ENCODE measurements around the gene RDH8. TPM values are rescaled to one million over a fixed set of nuclear protein-coding genes. Genes with fewer than 3 reads are reported as not detected.
"Not testable (repeated sequence)": the region's sequence is repeated elsewhere in the genome, so short reads cannot be mapped to it uniquely, and the experiment has no call there.

Gene RDH8
- total and polyA plus RNA-seq, 2 donors (not counting 1 experiment from before 2014, with no cell fraction given), result 0.06 TPM; not detected in 1

DNA sequence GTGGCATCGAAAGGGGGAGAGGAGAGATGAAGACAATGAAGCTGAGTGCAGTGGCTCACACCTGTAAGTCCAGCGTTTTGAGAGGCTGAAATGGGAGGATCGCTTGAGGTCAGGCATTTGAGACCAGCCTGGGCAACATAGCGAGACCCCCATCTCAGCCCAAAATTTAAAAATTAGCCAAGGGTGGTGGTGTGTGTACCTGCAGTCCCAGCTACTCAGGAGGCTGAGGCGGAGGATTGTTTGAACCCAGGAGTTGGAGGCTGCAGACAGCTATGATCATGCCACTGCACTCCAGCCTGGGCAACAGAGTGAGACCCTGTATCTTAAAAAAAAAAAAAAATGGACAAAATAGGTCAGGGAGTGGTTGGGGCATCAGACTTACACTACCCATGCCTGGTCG lies 7.6 kb downstream of the RDH8 start:
- no peak for DNase-seq (ENCODE audit: low read depth in 2 of 2)
- Histone ChIP-seq H3K79me2 (ENCODE audit: control insufficient read depth, insufficient read depth, low read length) (no peaks in the 10 kb centered on the region), H3K9ac (ENCODE audit: insufficient read depth, low read length) (no peak overlapping the region), H3K4me2 (ENCODE audit: extremely low read depth, insufficient read depth, low read length) (no peak overlapping the region), H3K9me3 (ENCODE audit: control insufficient read depth, insufficient read depth, low read depth, low read length) (no peaks in the 10 kb centered on the region), H2AFZ (ENCODE audit: low read length) (no peak overlapping the region), H4K20me1 (ENCODE audit: control insufficient read depth, extremely low read depth, insufficient read depth, low read length) (no peaks in the 10 kb centered on the region), H3K4me1 (ENCODE audit: control insufficient read depth, extremely low read depth, insufficient read depth, low read length) (peaks cover 4% of the 10 kb centered on the region), H3K4me3 (replicated peaks in 1 of 4; ENCODE audit: control extremely low read depth in 1 of 4, insufficient read depth in 1 of 4, low read depth in 3 of 4, low read length in 4 of 4) (no peak overlapping the region), H3K27me3 (ENCODE audit: control insufficient read depth, insufficient read depth, low read length) (no peaks in the 10 kb centered on the region), H3K36me3 (ENCODE audit: control insufficient read depth, insufficient read depth, low read length) (no peaks in the 10 kb centered on the region), H3K27ac (ENCODE audit: insufficient read depth, low read length) (no peak overlapping the region)
- TF ChIP-seq CTCF (conservative IDR thresholded peaks at IDR 0.05 in 1 of 2, IDR thresholded peaks at IDR 0.05 in 1 of 2; ENCODE audit: low read depth in 1 of 2, low read length in 2 of 2) (no peak), EZH2 (IDR thresholded peaks at IDR 0.05; ENCODE audit: low read length, missing control alignments) (no peak)

DNA sequence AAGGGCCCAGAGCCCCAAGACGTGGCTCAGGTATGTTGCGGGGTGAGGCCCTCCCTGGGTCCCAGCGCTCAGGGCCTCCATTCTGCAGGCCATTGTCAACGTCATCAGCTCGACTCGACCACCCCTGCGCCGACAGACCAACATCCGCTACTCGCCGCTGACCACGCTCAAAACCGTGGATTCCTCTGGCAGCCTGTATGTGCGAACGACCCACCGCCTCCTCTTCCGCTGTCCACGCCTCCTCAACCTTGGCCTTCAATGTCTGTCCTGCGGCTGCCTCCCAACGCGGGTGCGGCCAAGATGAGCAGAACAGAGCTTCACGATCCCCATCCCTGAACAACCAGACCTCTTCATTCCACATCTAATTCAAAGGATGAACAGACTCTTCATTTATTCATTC lies 8.2 kb downstream of the RDH8 start:
- Histone ChIP-seq H3K9ac (ENCODE audit: insufficient read depth, low read length) (no peak overlapping the region), H3K27ac (ENCODE audit: insufficient read depth, low read length) (no peak overlapping the region), H3K4me2 (ENCODE audit: extremely low read depth, insufficient read depth, low read length) (no peak overlapping the region), H3K27me3 (ENCODE audit: control insufficient read depth, insufficient read depth, low read length) (no peaks in the 10 kb centered on the region), H3K4me1 (ENCODE audit: control insufficient read depth, extremely low read depth, insufficient read depth, low read length) (peaks cover 4% of the 10 kb centered on the region), H2AFZ (ENCODE audit: low read length) (no peak overlapping the region), H3K9me3 (ENCODE audit: control insufficient read depth, insufficient read depth, low read depth, low read length) (no peaks in the 10 kb centered on the region), H3K36me3 (ENCODE audit: control insufficient read depth, insufficient read depth, low read length) (no peaks in the 10 kb centered on the region), H3K79me2 (ENCODE audit: control insufficient read depth, insufficient read depth, low read length) (no peaks in the 10 kb centered on the region), H3K4me3 (replicated peaks in 1 of 4; ENCODE audit: control extremely low read depth in 1 of 4, insufficient read depth in 1 of 4, low read depth in 3 of 4, low read length in 4 of 4) (no peak overlapping the region), H4K20me1 (ENCODE audit: control insufficient read depth, extremely low read depth, insufficient read depth, low read length) (no peaks in the 10 kb centered on the region)
- no peak for TF ChIP-seq CTCF (conservative IDR thresholded peaks at IDR 0.05 in 1 of 2, IDR thresholded peaks at IDR 0.05 in 1 of 2; ENCODE audit: low read depth in 1 of 2, low read length in 2 of 2)
- TF ChIP-seq EZH2 (IDR thresholded peaks at IDR 0.05; ENCODE audit: low read length, missing control alignments), result no peak
- no peak for DNase-seq (ENCODE audit: low read depth in 2 of 2)

DNA sequence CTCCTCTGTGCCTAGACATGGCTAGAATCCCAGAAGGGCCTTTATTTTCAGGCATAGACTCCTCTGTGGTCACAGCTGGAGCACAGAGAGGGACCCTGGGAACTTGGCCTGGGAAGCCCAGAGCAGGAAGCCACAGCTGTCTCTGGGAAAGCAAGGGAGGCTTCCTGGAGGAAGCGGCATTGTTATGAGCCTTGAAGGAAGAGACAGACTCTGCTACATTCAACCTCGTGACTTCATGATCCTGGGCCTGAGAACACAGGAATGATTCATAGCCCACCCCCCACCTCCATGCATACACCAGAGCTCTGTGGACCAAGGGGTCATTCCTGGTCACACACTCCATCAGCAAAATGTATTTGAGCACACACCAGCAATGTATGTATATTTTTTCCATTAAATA lies 8.6 kb downstream of the RDH8 start:
- Histone ChIP-seq H3K9me3 (ENCODE audit: control insufficient read depth, insufficient read depth, low read depth, low read length) (no peaks in the 10 kb centered on the region), H3K36me3 (ENCODE audit: control insufficient read depth, insufficient read depth, low read length) (no peaks in the 10 kb centered on the region), H2AFZ (ENCODE audit: low read length) (no peak overlapping the region), H3K4me2 (ENCODE audit: extremely low read depth, insufficient read depth, low read length) (no peak overlapping the region), H3K9ac (ENCODE audit: insufficient read depth, low read length) (no peak overlapping the region), H3K4me1 (ENCODE audit: control insufficient read depth, extremely low read depth, insufficient read depth, low read length) (peaks cover 4% of the 10 kb centered on the region), H3K27me3 (ENCODE audit: control insufficient read depth, insufficient read depth, low read length) (no peaks in the 10 kb centered on the region), H3K79me2 (ENCODE audit: control insufficient read depth, insufficient read depth, low read length) (no peaks in the 10 kb centered on the region), H3K27ac (ENCODE audit: insufficient read depth, low read length) (no peak overlapping the region), H4K20me1 (ENCODE audit: control insufficient read depth, extremely low read depth, insufficient read depth, low read length) (no peaks in the 10 kb centered on the region), H3K4me3 (replicated peaks in 1 of 4; ENCODE audit: control extremely low read depth in 1 of 4, insufficient read depth in 1 of 4, low read depth in 3 of 4, low read length in 4 of 4) (no peak overlapping the region)
- no peak for TF ChIP-seq EZH2 (IDR thresholded peaks at IDR 0.05; ENCODE audit: low read length, missing control alignments)
- no peak for TF ChIP-seq CTCF (conservative IDR thresholded peaks at IDR 0.05 in 1 of 2, IDR thresholded peaks at IDR 0.05 in 1 of 2; ENCODE audit: low read depth in 1 of 2, low read length in 2 of 2)
- DNase-seq (ENCODE audit: low read depth in 2 of 2), result no peak

DNA sequence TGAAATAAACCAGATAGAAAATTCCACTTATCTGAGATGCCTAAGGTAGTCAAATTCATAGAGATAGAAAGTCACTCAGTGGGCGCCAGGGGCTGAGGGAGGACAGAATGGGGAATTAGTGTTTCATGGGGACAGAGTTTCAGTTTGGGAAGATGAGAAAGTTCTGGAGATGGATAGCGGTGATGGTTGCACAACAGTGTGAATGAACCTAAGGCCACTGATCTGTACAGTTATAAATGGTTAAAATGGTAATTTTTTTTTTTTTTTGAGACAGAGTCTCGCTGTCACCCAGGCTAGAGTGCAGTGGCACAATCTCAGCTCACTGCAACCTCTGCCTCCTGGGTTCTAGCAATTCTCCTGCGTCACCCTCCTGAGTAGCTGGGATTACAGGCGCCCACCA lies 9.8 kb downstream of the RDH8 start:
- not testable (repeated sequence) for H3K27ac ChIP-seq (ENCODE audit: insufficient read depth, low read length); H3K4me3 ChIP-seq (replicated peaks in 1 of 4; ENCODE audit: control extremely low read depth in 1 of 4, insufficient read depth in 1 of 4, low read depth in 3 of 4, low read length in 4 of 4); H3K27me3 ChIP-seq (ENCODE audit: control insufficient read depth, insufficient read depth, low read length); DNase-seq (ENCODE audit: low read depth in 2 of 2); H3K4me1 ChIP-seq (ENCODE audit: control insufficient read depth, extremely low read depth, insufficient read depth, low read length); H3K36me3 ChIP-seq (ENCODE audit: control insufficient read depth, insufficient read depth, low read length); H3K9me3 ChIP-seq (ENCODE audit: control insufficient read depth, insufficient read depth, low read depth, low read length); H2AFZ ChIP-seq (ENCODE audit: low read length); H3K9ac ChIP-seq (ENCODE audit: insufficient read depth, low read length); H3K79me2 ChIP-seq (ENCODE audit: control insufficient read depth, insufficient read depth, low read length); H4K20me1 ChIP-seq (ENCODE audit: control insufficient read depth, extremely low read depth, insufficient read depth, low read length); H3K4me2 ChIP-seq (ENCODE audit: extremely low read depth, insufficient read depth, low read length)

Data from fibroblast of lung (primary cell).